ENCODE data around the gene DVL2. TPM values are rescaled to one million over a fixed set of nuclear protein-coding genes. Genes with fewer than 3 reads are reported as not detected.
A peak's percentile ranks its signal among the peaks of the same experiment; 100 is the strongest.
"Not testable (repeated sequence)": the region's sequence is repeated elsewhere in the genome, so short reads cannot be mapped to it uniquely, and the experiment has no call there.

DVL2 gene
- total RNA-seq, 1 donor from 2014 or later: 31.9 TPM

DNA sequence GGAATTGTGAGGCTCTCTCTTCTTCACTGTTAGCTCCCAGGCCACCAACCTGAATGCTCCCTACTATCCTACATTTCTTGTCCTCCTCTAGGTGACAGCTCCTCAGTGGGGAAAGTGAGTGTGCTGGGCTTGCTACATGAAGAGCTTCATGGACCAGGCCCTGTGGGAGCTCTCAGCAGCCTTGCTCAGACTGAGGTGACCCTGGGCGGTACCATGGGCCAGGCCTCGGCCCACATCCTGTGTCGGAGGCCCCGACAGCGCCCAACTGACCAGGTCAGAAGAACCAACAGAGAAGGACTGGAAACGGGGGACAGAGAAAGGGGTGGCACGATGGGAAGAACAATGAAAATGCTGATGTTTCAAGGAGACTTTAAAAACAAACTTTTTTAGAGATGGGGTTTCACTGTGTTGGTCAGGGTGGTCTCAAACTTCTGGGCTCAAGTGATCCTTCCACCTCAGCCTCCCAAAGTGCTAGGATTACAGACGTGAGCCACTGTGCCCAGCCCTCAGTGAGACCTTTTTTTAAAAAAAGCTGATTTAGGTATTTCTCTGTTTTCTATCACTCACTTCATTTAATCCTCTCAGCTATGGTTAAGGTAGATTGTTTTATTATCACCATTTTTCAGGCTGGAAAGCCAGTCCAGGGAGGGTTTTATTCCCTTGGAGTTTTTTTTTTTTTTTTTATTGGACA lies 22.6 kb upstream of the DVL2 start:
- no peak for DNase-seq (ENCODE audit: low read depth in 2 of 2)

DNA sequence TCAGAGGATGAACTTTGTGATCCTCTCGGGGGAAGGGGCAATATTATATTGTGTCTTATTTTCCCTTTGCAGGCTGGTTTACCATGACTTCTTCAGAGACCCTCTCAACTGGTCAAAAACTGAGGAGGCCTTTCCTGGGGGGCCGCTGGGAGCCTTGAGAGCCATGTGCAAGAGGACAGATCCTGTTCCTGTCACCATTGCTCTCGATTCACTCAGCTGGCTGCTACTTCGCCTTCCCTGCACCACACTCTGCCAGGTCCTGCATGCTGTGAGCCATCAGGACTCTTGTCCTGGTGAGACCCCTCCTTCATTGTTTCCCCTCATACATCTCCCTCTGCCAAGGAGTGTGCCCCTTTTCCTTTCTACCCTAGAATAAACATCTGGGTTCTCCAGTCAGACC lies 20.2 kb upstream of the DVL2 start:
- DNase-seq (ENCODE audit: low read depth in 2 of 2): no peak

DNA sequence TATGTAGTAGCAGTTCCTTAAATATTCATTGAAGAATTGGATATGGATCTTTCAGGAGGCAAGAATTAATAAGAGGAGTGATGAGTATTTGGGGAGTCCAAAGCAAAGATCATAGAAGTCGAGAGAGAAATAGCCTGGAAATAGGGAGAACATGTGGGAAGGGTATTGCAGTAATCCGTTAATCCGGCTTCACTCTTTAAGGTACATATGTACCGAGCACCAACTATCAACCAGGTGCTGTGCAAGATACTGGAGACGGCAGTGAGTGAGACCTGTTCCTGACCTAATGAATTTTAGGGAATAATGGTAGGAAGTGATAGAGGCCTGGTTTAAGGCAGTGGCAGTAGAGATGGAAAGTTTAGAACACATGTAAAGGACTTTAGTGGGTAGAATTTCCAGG lies 18.8 kb upstream of the DVL2 start:
- no peak for DNase-seq (ENCODE audit: low read depth in 2 of 2)

DNA sequence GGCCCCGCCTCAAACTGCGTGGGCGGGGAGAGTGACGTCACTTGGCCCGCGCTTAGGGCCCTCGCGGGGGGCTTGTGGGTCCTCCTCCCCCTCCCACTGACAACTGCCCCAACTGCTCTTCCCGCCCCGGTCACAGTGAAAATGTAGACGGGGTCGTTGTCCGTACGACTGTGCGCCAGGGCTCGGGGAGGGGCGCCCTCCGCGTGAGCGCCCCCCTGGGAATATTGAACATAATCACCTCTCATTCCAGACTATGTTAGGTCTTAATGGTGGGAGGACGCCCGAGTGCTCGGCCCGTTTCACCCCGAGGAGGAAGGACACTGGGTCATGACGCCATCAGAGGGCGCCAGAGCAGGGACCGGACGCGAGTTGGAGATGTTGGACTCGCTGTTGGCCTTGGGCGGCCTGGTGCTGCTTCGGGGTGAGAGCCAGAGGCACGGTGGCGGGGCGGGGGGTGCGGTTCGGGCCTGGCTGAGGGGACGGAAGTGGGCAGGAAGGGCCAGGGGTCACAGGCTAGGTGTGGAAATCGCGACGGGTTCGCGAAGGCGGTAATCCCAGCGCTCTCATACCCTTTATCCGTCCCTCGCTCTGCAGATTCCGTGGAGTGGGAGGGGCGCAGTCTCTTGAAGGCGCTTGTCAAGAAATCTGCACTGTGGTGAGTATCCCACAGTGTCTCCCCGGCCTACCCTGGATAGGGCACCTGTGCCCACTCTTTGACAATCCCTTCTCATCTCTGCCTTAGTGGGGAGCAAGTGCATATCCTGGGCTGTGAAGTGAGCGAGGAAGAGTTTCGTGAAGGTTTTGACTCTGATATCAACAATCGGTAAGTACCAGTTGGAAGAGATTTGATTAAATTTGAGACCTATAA lies 18.1 kb upstream of the DVL2 start, which contains the start of gene ELP5:
ELP5 (plus strand) TSS at position 40 of the 868 bp plus-strand sequence; CDS start at position 376, 336 bp downstream.
- peak; percentile 95 to 97 for DNase-seq (ENCODE audit: low read depth in 2 of 2)

DNA sequence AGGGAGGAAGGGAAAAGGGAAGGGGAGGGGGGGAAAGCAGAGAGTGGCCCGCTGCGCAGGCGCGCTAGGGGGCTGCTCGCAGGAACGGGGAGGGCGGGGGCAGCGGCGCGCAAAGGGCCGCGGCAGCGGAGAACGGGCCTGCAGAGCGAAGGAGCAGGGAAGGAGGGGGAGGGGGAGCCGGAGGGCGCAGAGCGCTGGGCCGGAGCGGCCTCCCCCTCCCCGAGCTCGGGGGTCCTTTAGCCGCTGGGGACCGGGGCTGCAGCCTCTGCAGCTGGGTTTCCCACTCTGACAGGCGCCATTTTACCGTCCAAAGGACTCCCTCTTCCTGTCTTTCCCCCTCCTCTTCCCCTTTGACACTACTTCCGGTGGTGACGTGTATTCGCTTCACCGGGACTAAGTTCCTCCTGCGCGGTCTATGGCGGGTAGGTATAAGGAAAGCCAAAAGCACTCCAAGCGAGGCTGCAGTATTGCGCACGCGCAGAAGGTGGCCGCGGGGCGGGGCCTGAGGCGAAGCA lies 17.4 kb upstream of the DVL2 start, which contains the start of gene CTDNEP1:
CTDNEP1 (minus strand) TSS at position 74 of the 515 bp plus-strand sequence. CDS start 438 bp downstream, outside the sequence.
- DNase-seq (ENCODE audit: low read depth in 2 of 2): peak; percentile 100

DNA sequence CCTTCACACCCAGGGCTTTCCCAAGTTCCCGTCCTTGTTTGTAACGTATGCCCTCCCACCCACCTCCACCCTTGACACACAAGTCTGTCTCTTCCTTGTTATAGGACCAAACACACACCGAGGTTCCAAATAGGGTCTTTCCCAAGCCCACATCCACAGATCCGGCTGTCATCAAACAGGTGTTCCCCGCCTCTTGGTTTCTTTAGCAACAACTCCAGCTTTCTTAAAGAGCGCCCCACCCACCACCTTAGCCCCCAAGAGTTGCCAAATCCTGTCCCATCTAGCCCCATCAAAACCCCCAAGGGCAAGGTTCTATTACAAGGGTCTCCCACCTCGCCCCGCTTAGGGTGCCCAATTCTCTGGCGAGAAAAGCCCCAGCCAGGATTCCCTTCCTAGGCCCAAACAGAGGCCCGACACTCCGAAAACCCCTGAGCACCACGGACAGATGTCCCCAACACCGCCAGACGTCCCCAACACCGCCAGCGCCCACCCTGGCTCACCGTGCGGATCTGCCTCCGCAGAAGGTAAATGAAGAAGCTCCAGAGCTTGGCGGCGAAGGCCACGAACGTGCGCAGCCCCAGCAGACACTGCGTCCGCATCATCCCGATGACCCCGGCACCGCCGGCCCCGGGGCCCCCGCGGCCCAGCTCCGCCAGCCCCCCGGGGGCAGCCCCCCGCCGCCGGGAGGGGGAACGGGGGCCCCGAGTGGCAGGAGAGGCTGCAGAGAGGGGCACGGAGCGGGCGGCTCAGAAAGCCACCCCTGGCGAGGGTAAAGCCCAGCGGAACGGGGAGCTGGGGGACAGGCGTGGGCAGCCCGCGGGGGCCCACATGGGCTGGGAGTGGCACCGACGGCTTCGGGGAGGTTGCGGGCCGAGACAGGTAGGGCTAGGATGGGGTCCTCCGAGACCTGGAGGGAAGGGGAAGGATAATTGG lies 16.6 kb upstream of the DVL2 start:
- DNase-seq (ENCODE audit: low read depth in 2 of 2): peak; percentile 48 to 54

DNA sequence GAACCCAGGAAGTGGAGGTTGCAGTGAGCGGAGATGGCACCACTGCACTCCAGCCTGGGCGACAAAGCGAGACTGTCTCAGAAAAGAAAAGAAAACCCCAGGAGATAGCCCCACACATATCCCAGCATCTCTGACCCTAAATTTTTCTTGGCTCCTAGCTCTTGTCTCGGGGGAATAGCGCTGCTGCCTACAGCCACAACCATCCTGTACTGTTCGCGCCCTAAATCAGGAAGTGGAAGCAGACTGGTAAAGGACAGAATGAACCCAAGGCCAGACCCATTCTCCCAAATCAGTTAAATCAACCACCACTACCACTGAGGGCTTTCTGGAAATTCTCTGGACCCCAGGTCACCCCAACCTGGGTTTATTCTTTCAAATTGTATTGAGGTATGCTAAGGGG lies 15.5 kb upstream of the DVL2 start:
- no peak for DNase-seq (ENCODE audit: low read depth in 2 of 2)

DNA sequence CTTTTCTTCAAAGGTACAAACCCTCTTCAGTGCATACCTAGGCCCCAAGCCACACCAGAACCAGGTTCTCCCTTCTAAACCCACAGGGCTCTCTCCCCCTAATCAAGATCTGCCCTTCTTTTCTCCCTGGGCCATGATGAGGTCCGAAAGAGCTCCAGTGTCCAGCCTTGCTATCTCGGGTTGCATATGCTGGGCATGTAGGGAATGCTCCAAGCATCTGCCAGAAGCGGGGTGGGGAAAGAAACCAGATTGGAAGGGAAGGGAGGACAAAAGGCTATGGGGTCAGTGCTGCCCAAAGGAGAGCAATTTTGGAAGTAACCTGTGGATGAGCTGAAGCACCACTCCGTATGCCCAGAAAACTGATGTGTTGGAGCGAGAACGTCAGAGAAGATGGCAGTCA lies 14.9 kb upstream of the DVL2 start:
- no peak for DNase-seq (ENCODE audit: low read depth in 2 of 2)

DNA sequence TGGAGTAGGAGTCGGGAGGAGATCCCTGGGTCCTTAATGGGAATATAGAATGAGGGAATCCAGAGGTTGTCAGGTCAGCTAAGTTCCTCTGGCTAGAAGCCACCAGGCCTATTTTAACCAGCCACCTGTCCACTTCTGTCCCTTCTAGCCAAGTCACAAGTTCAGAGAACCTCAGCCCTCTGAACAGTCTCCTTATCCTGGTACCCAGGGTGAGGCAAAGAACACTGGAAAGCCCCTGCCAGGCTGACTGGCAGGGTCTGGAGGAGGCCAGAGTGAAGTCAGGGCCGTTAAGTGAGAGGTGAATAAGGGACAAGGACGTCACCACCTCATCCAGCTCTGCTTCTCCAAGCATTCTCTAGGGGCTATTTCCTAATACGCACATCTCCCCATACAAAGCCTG lies 14.5 kb upstream of the DVL2 start:
- no peak for DNase-seq (ENCODE audit: low read depth in 2 of 2)

DNA sequence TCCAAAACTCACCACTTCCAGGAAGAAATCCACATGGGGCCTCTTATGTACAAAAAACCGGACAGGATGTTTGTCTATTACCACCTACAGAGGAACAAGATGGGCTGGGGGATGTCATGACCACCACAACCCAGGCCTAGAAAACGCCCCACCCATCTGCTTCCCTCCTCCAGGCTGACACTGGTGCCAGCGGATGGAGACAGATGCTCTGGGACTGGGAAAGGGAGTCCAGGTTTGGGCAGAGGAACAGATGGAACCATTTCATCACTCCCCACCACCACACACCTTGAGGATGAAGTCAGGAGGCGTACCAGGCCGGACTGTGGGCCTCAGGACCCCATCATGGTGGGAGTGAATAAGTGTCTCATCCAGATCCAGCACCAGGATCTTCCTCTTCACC lies 12.5 kb upstream of the DVL2 start:
- no peak for DNase-seq (ENCODE audit: low read depth in 2 of 2)

DNA sequence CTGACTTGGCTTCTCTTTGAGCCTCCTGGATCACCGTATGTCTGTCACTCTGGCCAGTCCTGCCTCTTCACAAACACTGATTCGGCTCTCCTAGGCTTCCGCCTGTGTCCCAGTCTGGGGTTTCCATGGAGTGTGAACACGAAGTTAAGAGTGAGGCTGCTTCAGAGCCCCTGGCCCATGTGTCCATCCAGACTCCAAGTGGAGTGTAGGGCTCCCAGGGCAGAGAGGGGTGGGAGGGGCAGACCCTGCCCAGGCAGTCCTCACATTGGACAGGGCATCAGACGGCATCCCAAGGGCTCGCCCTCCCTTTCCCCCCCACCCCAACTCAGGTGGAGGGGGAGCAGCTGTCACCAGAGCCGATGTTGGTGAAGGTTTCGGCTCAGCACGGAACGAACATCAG lies 9.5 kb upstream of the DVL2 start:
- DNase-seq (ENCODE audit: low read depth in 2 of 2): not testable (repeated sequence)

DNA sequence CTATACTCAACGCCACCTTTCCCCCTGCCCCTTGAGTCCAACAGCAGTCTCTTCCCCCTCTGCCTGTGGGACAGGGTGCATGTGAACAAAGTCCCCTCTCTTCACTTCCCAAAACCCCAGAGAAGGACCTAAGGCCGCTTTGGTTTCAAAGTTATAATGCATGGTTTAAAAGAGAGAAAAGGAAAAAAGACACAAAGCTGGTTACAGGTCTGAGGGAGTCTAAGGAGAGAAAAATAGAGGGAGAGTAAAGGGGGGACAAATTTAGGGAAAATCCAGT lies 9.1 kb upstream of the DVL2 start:
- DNase-seq (ENCODE audit: low read depth in 2 of 2): no peak

DNA sequence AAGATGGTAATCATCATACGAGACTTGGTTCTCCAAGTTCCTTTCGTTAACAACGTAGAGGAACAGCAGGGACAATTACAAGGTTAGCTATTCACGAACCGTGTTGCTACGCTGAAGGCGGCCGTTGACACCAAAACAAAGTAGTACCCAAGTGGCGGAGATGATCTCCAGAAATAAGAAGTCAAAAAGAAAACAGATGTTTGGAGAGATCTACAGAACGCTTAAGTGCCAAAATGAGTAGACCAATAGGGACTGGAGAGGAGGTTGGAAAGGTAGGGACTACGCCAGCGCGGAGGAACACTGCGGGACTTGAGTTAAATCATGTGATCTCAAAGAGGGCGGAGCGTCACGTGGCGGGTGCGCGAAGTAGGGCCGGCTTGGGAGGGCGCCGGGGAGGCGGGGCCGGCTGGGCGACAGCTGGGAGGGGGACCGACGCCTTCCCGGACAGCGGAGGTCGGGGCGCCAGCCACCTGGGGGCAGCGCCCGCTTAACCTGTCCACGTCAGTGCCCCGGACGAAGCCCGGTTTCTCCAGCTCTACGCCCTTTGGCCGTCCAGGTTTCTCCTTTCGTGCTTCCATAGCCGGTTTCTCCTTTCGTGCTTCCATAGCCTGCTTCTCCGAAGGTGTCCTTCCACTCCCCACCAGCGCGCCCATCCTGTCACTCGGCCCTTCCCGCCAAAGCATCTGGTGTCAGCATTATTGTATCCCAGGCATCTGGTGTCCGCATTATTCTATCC lies 8.6 kb upstream of the DVL2 start:
- DNase-seq (ENCODE audit: low read depth in 2 of 2): peak; percentile 98 to 99

DNA sequence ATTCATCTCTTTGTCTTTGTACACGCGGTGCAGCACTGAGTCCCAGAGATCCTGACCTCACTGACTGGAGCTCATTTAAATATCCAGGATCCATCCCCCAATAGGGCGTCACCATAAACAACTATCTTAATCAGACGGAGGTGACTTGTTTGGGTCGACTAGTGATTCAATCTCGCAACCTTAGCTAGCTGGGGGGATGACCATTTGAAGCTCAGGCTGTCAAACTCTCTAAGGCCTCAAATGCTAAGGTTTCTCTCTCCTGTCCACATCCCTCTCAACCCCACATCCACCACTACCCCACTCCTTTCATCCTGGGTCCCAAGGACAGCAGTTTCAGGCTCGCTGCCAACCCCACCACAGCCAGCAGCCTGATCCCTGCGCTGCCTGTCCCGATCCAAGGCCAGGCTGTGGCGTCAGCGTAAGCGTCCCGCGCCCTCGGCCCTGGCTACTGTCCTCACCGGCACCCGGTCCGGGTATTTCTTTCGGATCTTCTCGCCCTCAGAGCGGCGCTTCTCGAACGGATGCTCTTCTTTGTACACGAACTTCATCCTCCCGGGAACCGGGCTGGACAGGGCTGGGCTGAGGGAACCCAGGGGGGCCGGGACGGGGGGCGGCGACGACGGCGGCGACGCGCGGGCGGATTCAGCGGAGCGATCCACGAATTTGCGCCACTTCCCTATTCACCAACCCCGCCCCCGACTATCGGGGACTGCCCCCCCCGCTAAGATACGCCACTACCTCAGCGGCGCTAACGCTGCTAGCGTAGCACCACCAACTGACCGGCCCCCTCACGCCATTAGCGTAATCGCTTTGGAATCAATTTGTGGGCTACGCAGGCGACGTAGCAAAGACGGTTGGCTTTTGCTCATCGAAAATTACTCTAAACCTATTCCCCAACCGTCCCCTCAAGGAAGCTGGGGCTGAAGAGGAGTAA lies 7.7 kb upstream of the DVL2 start, which contains the start of gene GABARAP:
GABARAP (minus strand) TSS at position 667 of the 934 bp plus-strand sequence; CDS start at position 548, 119 bp downstream.
- peak; percentile 95 to 96 for DNase-seq (ENCODE audit: low read depth in 2 of 2)

DNA sequence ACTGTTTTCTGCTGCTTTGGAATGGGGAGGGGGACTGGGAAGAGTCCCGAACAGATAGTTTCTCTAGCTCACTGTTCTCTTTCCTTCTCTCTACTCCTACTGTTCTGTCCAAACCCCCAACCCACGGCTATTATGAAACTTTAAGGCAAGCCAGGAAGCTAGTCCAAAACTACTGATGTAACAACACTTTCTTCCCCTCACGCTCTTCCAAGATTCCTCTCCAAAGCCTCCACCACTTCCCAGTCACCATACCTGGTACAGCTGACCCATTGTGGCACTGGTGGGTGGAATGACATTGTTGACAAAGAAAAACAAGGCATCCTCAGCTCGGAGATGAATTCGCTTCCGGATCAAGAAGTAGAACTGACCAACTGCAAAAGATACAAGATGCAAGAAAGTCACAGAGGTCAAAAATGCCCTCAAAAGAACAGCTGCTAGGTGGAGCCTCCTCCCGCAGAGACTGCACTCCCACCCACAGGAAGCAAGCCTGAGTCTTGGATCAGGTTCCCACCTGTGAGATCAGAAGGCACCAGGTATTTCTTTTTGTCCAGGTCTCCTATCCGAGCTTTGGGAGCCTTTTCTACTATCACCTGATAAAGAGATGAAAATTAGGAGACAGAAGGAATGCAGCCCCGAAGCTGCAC lies 6.9 kb upstream of the DVL2 start:
- no peak for DNase-seq (ENCODE audit: low read depth in 2 of 2)

DNA sequence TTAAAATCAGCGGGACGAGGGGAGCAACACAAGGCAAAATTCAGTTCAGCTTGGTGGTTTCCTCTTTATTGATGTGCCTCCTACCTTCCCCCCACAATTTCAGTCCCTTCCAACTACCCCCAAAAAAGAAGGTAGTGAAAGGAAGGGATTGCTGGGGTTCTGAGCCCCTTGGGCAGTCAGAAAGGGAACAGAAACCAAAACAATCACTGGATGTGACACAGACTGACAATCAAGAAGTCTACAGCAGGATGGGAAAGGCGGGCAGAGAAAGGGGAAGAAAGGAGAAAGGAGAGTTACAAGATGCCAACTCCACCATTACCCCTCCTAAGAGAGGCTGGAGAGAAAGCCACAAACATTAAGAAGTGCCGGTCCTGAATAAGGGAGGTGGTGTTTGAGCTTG lies 6.1 kb upstream of the DVL2 start:
- DNase-seq (ENCODE audit: low read depth in 2 of 2): no peak

DNA sequence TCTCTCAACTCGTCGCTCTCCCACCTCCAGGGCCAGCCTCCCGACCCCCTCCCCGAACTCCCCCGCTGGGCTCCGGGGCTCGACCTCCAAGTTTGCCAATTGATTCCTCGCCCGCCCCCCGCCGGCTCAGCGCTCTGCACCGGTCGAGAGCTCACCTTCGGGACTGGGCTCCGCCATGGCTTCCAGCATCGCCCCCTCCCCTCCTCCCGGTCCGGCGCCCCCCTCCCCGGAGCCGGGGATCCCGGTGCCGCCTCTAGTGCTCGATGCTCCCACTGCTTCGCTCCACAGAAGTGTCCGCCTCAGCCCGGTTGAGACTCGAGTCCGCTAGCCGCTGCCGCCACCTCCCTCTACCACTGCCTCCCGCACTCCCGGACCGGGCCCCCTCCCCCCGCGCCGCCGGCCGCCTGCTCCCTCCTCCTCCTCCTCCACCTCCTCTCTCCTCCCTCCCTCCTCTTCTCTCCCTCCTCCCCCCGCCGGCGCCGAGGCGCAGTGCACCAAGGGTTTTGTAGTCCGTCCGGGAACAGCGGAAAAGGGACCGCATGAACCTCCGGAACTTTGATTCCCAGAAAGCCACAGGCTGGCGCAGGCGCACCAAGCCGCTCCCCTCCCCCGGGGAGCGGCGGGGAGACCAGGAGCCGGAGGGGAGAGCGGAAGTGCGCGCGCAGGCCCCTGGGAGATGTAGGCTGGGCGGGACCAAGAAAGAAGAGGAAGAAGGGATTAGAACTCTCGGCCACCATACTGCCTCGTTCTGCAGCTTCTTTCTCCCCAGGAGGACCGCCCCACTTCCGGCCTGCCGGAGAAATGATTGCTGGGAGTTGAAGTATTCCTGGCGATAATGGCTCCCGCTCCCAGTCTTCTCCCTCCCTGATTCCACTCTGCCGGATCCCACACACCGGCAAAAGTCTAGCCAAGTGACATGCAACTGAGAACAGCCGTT lies 5.0 kb upstream of the DVL2 start, which contains the start of gene PHF23:
PHF23 (minus strand) TSS at position 367 of the 937 bp plus-strand sequence; CDS start at position 189, 178 bp downstream.
- DNase-seq (ENCODE audit: low read depth in 2 of 2): peak; percentile 99

Measured in lung microvascular endothelial cell (primary cell).